Trophoblast cell (in vitro differentiated cells and primary cell): ENCODE measurements around the gene FCGR3A.
A peak's percentile ranks its signal among the peaks of the same experiment; 100 is the strongest.
"Not testable (repeated sequence)": the region's sequence is repeated elsewhere in the genome, so short reads cannot be mapped to it uniquely, and the experiment has no call there.

Source experiments
- DNase-seq, 2 donors: peaks; one replicate each; pipeline ENCODE4 v3.0.0-alpha.2; 2016
- H2AFZ ChIP-seq: 2 replicates; pipeline ENCODE4 v1.6.1; 2013; ENCODE audit warnings: low read length, moderate library complexity, mild to moderate bottlenecking; ENCODE audit not compliant: insufficient read depth, poor library complexity
- H2AK5ac ChIP-seq: 2 replicates; pipeline ENCODE4 v1.6.1; 2013; ENCODE audit warnings: mild to moderate bottlenecking, low read length
- H2BK120ac ChIP-seq: 2 replicates; pipeline ENCODE4 v1.6.1; 2013; ENCODE audit warnings: low read length, mild to moderate bottlenecking, moderate library complexity; ENCODE audit not compliant: insufficient read depth, poor library complexity
- H2BK12ac ChIP-seq: 2 replicates; pipeline ENCODE4 v1.6.1; 2013; ENCODE audit warnings: mild to moderate bottlenecking, low read length, moderate library complexity
- H2BK5ac ChIP-seq: 2 replicates; pipeline ENCODE4 v1.6.1; 2013; ENCODE audit warnings: low read length, low read depth, moderate library complexity, mild to moderate bottlenecking; ENCODE audit not compliant: poor library complexity
- H3K14ac ChIP-seq: 2 replicates; pipeline ENCODE4 v1.6.1; 2013; ENCODE audit warnings: mild to moderate bottlenecking, low read length
- H3K18ac ChIP-seq: 2 replicates; pipeline ENCODE4 v1.6.1; 2013; ENCODE audit warnings: mild to moderate bottlenecking, low read length
- H3K23ac ChIP-seq: 2 replicates; pipeline ENCODE4 v1.6.1; 2013; ENCODE audit warnings: low read length
- H3K27ac ChIP-seq: 2 replicates; pipeline ENCODE4 v1.5.1; 2013; ENCODE audit warnings: low read depth, mild to moderate bottlenecking, inconsistent platforms, low read length, moderate library complexity
- H3K27me3 ChIP-seq: 2 replicates; pipeline ENCODE4 v1.6.1; 2013; ENCODE audit warnings: inconsistent platforms, mild to moderate bottlenecking, low read length, moderate library complexity; ENCODE audit not compliant: insufficient read depth
- H3K36me3 ChIP-seq, 2 experiments: 1 replicate in 1 of 2; 2 replicates in 1 of 2; pipeline ENCODE4 v1.6.1; 2013; ENCODE audit warnings: low read length in 2 of 2, mild to moderate bottlenecking in 2 of 2, moderate library complexity in 1 of 2; ENCODE audit not compliant: insufficient read depth in 2 of 2, control insufficient read depth in 1 of 2
- H3K4ac ChIP-seq: 2 replicates; pipeline ENCODE4 v1.6.1; 2013; ENCODE audit warnings: low read depth, mild to moderate bottlenecking, low read length, moderate library complexity
- H3K4me1 ChIP-seq, 2 experiments: 1 replicate in 1 of 2; 2 replicates in 1 of 2; pipeline ENCODE4 v1.6.1; 2013; ENCODE audit warnings: low read length in 2 of 2, mild to moderate bottlenecking in 2 of 2, moderate library complexity in 1 of 2; ENCODE audit not compliant: insufficient read depth in 2 of 2, control insufficient read depth in 1 of 2
- H3K4me2 ChIP-seq: 2 replicates; pipeline ENCODE4 v1.6.1; 2013; ENCODE audit warnings: inconsistent platforms, mild to moderate bottlenecking, low read length, moderate library complexity
- H3K4me3 ChIP-seq: 2 replicates; pipeline ENCODE4 v1.5.1; 2013; ENCODE audit warnings: mild to moderate bottlenecking, low read depth, low read length, inconsistent platforms
- H3K79me1 ChIP-seq: one replicate; pipeline ENCODE4 v1.6.1; 2013; ENCODE audit warnings: low read length
- H3K79me2 ChIP-seq: 2 replicates; pipeline ENCODE4 v1.6.1; 2013; ENCODE audit warnings: low read length, mild to moderate bottlenecking; ENCODE audit not compliant: control insufficient read depth, insufficient read depth, poor library complexity
- H3K9ac ChIP-seq: 2 replicates; pipeline ENCODE4 v1.6.1; 2013; ENCODE audit warnings: mild to moderate bottlenecking, low read length
- H3K9me3 ChIP-seq: 2 replicates; pipeline ENCODE4 v1.6.1; 2013; ENCODE audit warnings: low read depth, mild to moderate bottlenecking, control low read depth, inconsistent platforms, low read length; ENCODE audit not compliant: insufficient read depth
- H4K12ac ChIP-seq: 2 replicates; pipeline ENCODE4 v1.6.1; 2013; ENCODE audit warnings: low read depth, mild to moderate bottlenecking, low read length, moderate library complexity
- H4K8ac ChIP-seq: 2 replicates; pipeline ENCODE4 v1.6.1; 2013; ENCODE audit warnings: low read depth, mild to moderate bottlenecking, low read length, moderate library complexity
- H4K91ac ChIP-seq: one replicate; pipeline ENCODE4 v1.6.1; 2013; ENCODE audit warnings: low read depth, mild to moderate bottlenecking, low read length, moderate library complexity
- WGBS: extraction: QIAGEN DNeasy Blood & Tissue Kit; methylation state at CpG from one replicate; pipeline ENCODE4 v1.1.7; 2013; ENCODE audit warnings: missing lambda C conversion rate; ENCODE audit not compliant: insufficient read length, insufficient coverage; ENCODE audit errors: extremely low coverage; 5-methylcytosine and 5-hydroxymethylcytosine counted together

The FCGR3A gene

GRCh38 chr1:161539731-161540569 is 9.7 kb downstream of the FCGR3A start:
- H3K27me3 ChIP-seq, H4K91ac ChIP-seq, H2BK5ac ChIP-seq, H3K79me2 ChIP-seq, H3K4ac ChIP-seq, H3K79me1 ChIP-seq, H3K9ac ChIP-seq, H4K8ac ChIP-seq, H2AK5ac ChIP-seq, H2BK120ac ChIP-seq, H3K23ac ChIP-seq, H3K36me3 ChIP-seq, H2BK12ac ChIP-seq, H4K12ac ChIP-seq, H3K18ac ChIP-seq, H3K14ac ChIP-seq, H3K9me3 ChIP-seq, H3K27ac ChIP-seq, H3K4me1 ChIP-seq: not testable (repeated sequence)
- peak; percentile 60 to 80 for DNase-seq
- peak overlapping the region; percentile 70 for H2AFZ ChIP-seq
- H3K4me3 ChIP-seq, result peak overlapping the region; percentile 66
- no CpG with 5 or more reads among the region's 41 CpGs for WGBS
- peak overlapping the region; percentile 70 for H3K4me2 ChIP-seq

GRCh38 chr1:161538925-161539479 is 10.6 kb downstream of the FCGR3A start:
- H3K9ac ChIP-seq, H3K79me2 ChIP-seq, H3K4me2 ChIP-seq, H3K4ac ChIP-seq, H3K27ac ChIP-seq, H3K27me3 ChIP-seq, H3K36me3 ChIP-seq, H3K18ac ChIP-seq, H2BK12ac ChIP-seq, H4K91ac ChIP-seq, H3K14ac ChIP-seq, DNase-seq, H3K79me1 ChIP-seq, H3K9me3 ChIP-seq, H3K4me3 ChIP-seq, H3K23ac ChIP-seq, H3K4me1 ChIP-seq, H4K8ac ChIP-seq, H2BK5ac ChIP-seq, H2AK5ac ChIP-seq, H2AFZ ChIP-seq, H4K12ac ChIP-seq, H2BK120ac ChIP-seq: not testable (repeated sequence)
- no CpG with 5 or more reads among the region's 7 CpGs for WGBS

DNA sequence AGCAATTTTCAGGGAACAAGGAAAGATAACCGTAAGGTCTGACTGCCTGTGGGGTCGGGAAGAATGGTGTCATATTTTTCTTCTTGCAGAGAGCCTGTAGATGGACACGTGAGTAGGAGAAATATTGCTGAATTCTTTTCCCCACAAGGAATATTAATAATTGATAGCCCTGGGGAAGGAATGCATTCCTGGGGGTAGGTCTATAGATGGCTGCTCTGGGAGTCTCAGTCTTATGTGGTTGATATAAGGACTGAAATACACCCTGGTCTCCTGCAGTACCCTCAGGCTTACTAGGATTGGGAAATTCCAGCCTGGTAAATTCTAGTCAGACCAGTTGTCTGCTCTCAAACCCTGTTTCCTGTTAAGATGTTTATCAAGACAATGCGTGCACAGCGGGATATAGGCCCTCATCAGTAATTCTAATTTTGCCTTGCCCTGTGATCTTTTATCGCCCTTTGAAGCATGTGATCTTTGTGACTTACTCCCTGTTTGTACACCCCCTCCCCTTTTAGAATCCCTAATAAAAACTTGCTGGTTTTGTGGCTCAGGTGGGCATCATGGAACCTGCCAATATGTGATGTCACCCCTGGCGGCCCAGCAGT is 12.4 kb downstream of the FCGR3A start:
- H2BK120ac ChIP-seq, H3K36me3 ChIP-seq, H2AK5ac ChIP-seq, H4K91ac ChIP-seq, H3K79me1 ChIP-seq, H3K4me2 ChIP-seq, H3K4me1 ChIP-seq, H4K12ac ChIP-seq, H3K79me2 ChIP-seq, H3K9ac ChIP-seq, H2BK5ac ChIP-seq, H3K18ac ChIP-seq, H3K4me3 ChIP-seq, H3K23ac ChIP-seq, H4K8ac ChIP-seq, H3K27ac ChIP-seq, H3K4ac ChIP-seq, H2BK12ac ChIP-seq, H3K27me3 ChIP-seq, H3K14ac ChIP-seq, H3K9me3 ChIP-seq, H2AFZ ChIP-seq: not testable (repeated sequence)
- DNase-seq, result peak; percentile 47 to 65
- WGBS, result no CpG with 5 or more reads among the region's 7 CpGs

- H4K8ac ChIP-seq, H3K9me3 ChIP-seq, H3K23ac ChIP-seq, H2AK5ac ChIP-seq, H3K9ac ChIP-seq, H2BK5ac ChIP-seq, H4K91ac ChIP-seq, H3K27me3 ChIP-seq, H4K12ac ChIP-seq, H3K79me2 ChIP-seq, H3K79me1 ChIP-seq, H3K14ac ChIP-seq, H3K27ac ChIP-seq, H3K4me1 ChIP-seq, H3K4me3 ChIP-seq, H2BK120ac ChIP-seq, H3K4ac ChIP-seq, H3K18ac ChIP-seq, H2BK12ac ChIP-seq, H3K36me3 ChIP-seq: not testable (repeated sequence)
- Histone ChIP-seq H2AFZ (peak overlapping the region; percentile 17), H3K4me2 (peak overlapping the region; percentile 53)
- peak in 1 of 2 donors; percentile 5 for DNase-seq
- WGBS, result no CpG with 5 or more reads among the region's 16 CpGs
Measured at GRCh38 chr1:161532644-161533567, 16.7 kb downstream of the FCGR3A start.
